ENCODE data around the gene CRB1. TPM values are rescaled to one million over a fixed set of nuclear protein-coding genes. Genes with fewer than 3 reads are reported as not detected.

Gene CRB1
- total RNA-seq, 4 donors from 2014 or later: 0.12 to 0.54 (median 0.33) TPM

DNA sequence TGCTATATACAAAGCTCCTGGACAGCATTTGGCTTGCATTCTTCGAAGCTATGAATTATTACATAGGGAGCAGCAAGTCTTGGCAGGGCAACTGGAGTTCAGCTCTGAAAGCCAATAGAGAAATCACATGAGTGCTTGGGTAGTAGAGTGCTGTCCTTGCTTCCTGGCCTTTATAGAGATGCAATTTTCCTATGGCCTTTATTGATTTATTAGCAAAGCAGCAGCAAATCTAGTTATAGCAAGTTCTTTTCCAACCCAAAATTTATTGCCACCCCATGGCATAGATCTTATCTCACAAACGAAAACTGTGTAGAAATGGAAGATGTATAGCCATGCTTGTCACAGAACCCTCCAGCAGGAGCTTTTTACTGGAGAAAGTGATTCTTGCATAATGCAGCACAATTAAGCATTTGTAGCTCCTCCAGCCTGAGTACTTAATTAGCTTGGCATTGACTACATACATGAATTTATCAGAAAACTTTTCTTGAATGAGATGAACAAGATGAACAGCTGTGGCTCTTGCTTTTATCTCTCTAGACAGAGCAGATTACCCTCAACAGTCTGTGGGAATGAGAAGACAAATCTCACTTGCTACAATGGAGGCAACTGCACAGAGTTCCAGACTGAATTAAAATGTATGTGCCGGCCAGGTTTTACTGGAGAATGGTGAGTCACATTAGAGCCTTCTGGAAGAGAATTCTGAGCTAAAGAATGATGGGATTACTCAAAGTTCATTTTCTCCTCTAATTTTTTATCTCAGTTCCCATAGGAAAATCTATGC lies 170.1 kb downstream of the CRB1 start:
- Histone ChIP-seq H3K36me3 (no peaks in the 10 kb centered on the region), H3K27ac (no peak overlapping the region), H3K4me1 (no peaks in the 10 kb centered on the region), H3K9me3 (no peaks in the 10 kb centered on the region), H3K27me3 (no peaks in the 10 kb centered on the region), H3K4me3 (no peak overlapping the region)
- TF ChIP-seq POLR2A (IDR thresholded peaks at IDR 0.05) (no peak), EP300 (IDR thresholded peaks at IDR 0.05) (no peak), POLR2AphosphoS5 (IDR thresholded peaks at IDR 0.05) (no peak)
- TF ChIP-seq, protein P1, sequence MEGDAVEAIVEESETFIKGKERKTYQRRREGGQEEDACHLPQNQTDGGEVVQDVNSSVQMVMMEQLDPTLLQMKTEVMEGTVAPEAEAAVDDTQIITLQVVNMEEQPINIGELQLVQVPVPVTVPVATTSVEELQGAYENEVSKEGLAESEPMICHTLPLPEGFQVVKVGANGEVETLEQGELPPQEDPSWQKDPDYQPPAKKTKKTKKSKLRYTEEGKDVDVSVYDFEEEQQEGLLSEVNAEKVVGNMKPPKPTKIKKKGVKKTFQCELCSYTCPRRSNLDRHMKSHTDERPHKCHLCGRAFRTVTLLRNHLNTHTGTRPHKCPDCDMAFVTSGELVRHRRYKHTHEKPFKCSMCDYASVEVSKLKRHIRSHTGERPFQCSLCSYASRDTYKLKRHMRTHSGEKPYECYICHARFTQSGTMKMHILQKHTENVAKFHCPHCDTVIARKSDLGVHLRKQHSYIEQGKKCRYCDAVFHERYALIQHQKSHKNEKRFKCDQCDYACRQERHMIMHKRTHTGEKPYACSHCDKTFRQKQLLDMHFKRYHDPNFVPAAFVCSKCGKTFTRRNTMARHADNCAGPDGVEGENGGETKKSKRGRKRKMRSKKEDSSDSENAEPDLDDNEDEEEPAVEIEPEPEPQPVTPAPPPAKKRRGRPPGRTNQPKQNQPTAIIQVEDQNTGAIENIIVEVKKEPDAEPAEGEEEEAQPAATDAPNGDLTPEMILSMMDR (IDR thresholded peaks at IDR 0.05): no peak
- 23 to 33% methylated on average over 3 of the region's 3 CpGs for WGBS, 2 donors (ENCODE audit: low coverage in 1 of 2)
- no peak for ATAC-seq

DNA sequence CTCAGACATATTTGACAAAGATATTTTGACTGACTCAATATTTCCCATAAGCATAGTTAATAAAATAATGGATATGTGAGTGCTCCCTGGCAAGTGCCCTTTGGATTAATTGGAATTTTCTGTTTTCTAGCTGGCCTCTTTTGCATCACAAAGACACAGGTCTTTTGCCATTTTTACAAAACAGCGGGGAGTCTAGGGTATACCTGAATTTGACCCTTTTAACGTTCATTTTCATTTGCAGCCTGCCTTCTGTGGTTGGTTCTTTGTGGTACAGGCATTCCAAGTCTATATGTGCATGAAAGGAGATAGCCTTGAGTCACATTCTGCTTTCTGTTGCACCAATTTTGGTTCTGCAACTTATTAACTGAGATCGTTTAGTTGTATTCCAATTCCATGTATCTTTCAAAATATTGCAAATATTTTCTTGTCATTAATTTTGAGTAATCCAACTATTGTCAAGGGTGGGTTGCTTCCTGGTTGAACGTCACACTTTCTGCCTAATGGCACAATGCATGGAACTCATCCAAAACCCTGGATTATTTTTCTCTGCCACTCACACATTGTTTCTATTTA lies 171.7 kb downstream of the CRB1 start:
- 59 to 80% methylated on average over 4 of the region's 4 CpGs for WGBS, 2 donors (ENCODE audit: low coverage in 1 of 2)
- TF ChIP-seq POLR2A (IDR thresholded peaks at IDR 0.05): no peak
- Histone ChIP-seq H3K9me3 (no peaks in the 10 kb centered on the region), H3K4me3 (no peak overlapping the region), H3K27me3 (no peaks in the 10 kb centered on the region), H3K27ac (no peak overlapping the region), H3K36me3 (no peaks in the 10 kb centered on the region), H3K4me1 (no peaks in the 10 kb centered on the region)
- ATAC-seq: no peak

DNA sequence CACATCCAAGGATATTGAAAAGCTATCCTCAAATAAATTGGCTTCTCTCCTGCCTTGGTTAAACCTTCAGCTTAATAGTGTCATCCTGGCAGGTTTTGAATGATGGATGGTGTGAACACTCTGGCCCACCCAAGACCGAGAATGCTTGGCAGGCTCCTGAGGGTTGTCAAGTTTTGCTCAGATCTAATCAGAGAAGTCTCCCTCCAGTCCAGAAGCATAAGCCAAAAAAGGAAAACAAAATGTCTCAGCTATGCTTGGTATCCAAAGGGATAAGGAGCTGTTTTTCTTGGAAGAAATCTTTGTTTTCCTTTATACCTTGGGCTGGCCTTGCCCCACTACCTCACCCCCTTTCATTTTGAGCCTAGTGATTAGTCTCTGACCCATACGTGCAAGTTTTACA lies 172.7 kb downstream of the CRB1 start:
- ATAC-seq: no peak
- TF ChIP-seq POLR2A (IDR thresholded peaks at IDR 0.05): no peak
- no peak for TF ChIP-seq POLR2AphosphoS5 (IDR thresholded peaks at IDR 0.05)
- TF ChIP-seq EP300 (IDR thresholded peaks at IDR 0.05): no peak
- TF ChIP-seq, protein P1 (IDR thresholded peaks at IDR 0.05): no peak
- Histone ChIP-seq H3K27ac (no peak overlapping the region), H3K36me3 (no peaks in the 10 kb centered on the region), H3K9me3 (no peaks in the 10 kb centered on the region), H3K4me3 (no peak overlapping the region), H3K4me1 (no peaks in the 10 kb centered on the region), H3K27me3 (no peaks in the 10 kb centered on the region)
- WGBS, 2 donors (ENCODE audit: low coverage in 1 of 2): 30 to 38% methylated on average over 1 to 2 of the region's 2 CpGs

DNA sequence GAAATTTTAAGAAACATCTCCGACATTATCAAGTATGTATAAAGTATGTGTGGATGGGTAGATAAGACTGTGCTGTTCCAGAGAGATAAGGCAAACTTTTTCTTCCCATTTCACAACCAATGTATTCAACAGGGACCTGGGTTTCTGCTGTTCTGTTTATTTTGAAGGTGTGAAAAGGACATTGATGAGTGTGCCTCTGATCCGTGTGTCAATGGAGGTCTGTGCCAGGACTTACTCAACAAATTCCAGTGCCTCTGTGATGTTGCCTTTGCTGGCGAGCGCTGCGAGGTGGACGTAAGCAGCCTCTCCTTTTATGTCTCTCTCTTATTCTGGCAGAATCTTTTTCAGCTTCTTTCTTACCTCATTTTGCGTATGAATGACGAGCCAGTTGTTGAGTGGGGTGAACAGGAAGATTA lies 174.0 kb downstream of the CRB1 start:
- WGBS, 2 donors (ENCODE audit: low coverage in 1 of 2): 10 to 34% methylated on average over 7 to 8 of the region's 8 CpGs
- no peaks in the 10 kb centered on the region for H3K9me3 ChIP-seq
- H3K27me3 ChIP-seq: no peaks in the 10 kb centered on the region
- TF ChIP-seq, protein P1 (IDR thresholded peaks at IDR 0.05): no peak
- TF ChIP-seq EP300 (IDR thresholded peaks at IDR 0.05) (peak; percentile 67), POLR2A (IDR thresholded peaks at IDR 0.05) (no peak), POLR2AphosphoS5 (IDR thresholded peaks at IDR 0.05) (peak; percentile 71)
- ATAC-seq: peak; percentile 78
- no peak overlapping the region for H3K4me3 ChIP-seq
- no peak overlapping the region for H3K27ac ChIP-seq
- H3K4me1 ChIP-seq: no peaks in the 10 kb centered on the region
- H3K36me3 ChIP-seq: no peaks in the 10 kb centered on the region

DNA sequence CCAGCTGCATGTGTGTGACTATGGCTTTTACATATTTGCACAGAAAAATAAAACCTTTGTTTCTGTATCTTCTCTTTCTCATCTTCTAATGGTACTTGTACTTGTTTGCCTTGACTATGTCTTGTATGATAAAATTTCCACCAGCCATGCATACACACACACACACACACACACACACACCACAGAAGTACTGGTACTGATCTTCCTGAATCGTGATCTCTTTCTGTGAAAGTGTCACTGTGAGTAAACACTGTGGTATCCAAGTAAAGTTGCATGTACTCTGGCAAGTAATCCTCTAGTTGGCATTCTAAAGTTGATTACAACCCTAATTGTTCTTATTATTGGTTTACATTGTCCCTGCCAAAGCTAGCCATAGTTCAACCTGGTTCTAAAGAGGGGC lies 176.7 kb downstream of the CRB1 start:
- Histone ChIP-seq H3K27me3 (no peaks in the 10 kb centered on the region), H3K27ac (no peak overlapping the region), H3K4me1 (no peaks in the 10 kb centered on the region), H3K4me3 (no peak overlapping the region), H3K9me3 (no peaks in the 10 kb centered on the region), H3K36me3 (no peaks in the 10 kb centered on the region)
- ATAC-seq: no peak
- 13 to 100% methylated on average over 1 of the region's 1 CpG for WGBS, 2 donors (ENCODE audit: low coverage in 1 of 2)
- TF ChIP-seq, protein P1 (IDR thresholded peaks at IDR 0.05): no peak
- TF ChIP-seq EP300 (IDR thresholded peaks at IDR 0.05): no peak
- no peak for TF ChIP-seq POLR2AphosphoS5 (IDR thresholded peaks at IDR 0.05)
- no peak for TF ChIP-seq POLR2A (IDR thresholded peaks at IDR 0.05)

Measured in gastroesophageal sphincter (tissue), 4 donors.